HG03342 (cell line): ENCODE data around the gene MAGEA2B.
"Not testable (repeated sequence)": the region's sequence is repeated elsewhere in the genome, so short reads cannot be mapped to it uniquely, and the experiment has no call there.

Source experiments
- ATAC-seq: cut with Tn5 transposase; IDR thresholded peaks from one replicate; pipeline ENCODE4 v1.9.1; 2021; ENCODE audit warnings: mild to moderate bottlenecking, moderate library complexity; ENCODE audit not compliant: unreplicated experiment

The MAGEA2B gene

DNA sequence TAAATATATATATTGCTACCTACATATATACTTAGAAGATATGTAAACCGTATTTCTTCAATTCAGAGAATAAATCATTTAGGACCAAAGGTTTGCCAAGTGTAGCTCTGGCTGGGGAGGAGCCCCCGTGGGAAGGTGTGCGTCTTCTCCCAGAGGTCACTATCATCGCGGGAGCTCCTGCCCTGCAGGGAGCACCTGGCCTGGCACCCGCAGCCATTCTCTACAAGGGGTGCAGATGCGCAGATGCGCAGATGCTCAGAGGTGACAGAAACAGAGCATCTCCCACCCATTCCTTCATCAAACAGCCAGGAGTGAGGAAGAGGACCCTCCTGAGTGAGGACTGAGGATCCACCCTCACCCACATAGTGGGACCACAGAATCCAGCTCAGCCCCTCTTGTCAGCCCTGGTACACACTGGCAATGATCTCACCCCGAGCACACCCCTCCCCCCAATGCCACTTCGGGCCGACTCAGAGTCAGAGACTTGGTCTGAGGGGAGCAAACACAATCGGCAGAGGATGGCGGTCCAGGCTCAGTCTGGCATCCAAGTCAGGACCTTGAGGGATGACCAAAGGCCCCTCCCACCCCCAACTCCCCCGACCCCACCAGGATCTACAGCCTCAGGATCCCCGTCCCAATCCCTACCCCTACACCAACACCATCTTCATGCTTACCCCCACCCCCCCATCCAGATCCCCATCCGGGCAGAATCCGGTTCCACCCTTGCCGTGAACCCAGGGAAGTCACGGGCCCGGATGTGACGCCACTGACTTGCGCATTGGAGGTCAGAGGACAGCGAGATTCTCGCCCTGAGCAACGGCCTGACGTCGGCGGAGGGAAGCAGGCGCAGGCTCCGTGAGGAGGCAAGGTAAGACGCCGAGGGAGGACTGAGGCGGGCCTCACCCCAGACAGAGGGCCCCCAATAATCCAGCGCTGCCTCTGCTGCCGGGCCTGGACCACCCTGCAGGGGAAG lies at the start of gene MAGEA2B:
Gene MAGEA2B (plus strand): TSS at position 814 of the 973 bp plus-strand sequence. CDS start 2,479 bp downstream, outside the sequence.
- ATAC-seq, result not testable (repeated sequence)

DNA sequence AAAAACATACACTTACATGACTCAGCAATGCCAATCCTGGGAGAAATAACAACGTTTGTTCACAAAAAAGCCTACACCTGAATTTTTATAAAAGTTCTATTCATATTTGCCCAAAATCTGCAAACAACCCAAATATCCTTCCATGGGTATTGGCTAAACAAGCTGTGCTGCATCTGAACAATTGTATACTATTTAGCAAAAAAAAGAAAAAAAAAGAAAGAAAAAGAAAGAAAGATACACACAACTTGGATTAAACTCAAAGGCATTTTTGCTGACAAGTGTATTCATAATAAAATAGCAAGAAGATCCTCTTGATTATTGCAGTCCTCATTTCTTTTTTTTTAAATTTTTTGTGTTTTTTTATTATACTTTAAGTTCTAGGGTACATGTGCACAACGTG lies 40.3 kb upstream of the MAGEA2B start:
- ATAC-seq, result no peak

DNA sequence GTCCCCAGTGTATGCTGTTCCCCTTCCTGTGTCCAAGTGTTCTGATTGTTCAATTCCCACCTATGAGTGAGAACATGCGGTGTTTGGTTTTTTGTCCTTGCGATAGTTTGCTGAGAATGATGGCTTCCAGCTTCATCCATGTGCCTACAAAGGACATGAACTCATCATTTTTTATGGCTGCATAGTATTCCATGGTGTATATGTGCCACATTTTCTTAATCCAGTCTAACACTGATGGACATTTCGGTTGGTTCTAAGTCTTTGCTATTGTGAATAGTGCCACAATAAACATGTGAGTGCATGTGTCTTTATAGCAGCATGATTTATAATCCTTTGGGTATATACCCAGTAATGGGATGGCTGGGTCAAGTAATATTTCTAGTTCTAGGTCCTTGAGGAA lies 39.8 kb upstream of the MAGEA2B start:
- ATAC-seq, result not testable (repeated sequence)

- peak; percentile 94 for ATAC-seq
These were observed 33.4 kb upstream of the MAGEA2B start for GRCh38 chrX:152681012-152681411.

DNA sequence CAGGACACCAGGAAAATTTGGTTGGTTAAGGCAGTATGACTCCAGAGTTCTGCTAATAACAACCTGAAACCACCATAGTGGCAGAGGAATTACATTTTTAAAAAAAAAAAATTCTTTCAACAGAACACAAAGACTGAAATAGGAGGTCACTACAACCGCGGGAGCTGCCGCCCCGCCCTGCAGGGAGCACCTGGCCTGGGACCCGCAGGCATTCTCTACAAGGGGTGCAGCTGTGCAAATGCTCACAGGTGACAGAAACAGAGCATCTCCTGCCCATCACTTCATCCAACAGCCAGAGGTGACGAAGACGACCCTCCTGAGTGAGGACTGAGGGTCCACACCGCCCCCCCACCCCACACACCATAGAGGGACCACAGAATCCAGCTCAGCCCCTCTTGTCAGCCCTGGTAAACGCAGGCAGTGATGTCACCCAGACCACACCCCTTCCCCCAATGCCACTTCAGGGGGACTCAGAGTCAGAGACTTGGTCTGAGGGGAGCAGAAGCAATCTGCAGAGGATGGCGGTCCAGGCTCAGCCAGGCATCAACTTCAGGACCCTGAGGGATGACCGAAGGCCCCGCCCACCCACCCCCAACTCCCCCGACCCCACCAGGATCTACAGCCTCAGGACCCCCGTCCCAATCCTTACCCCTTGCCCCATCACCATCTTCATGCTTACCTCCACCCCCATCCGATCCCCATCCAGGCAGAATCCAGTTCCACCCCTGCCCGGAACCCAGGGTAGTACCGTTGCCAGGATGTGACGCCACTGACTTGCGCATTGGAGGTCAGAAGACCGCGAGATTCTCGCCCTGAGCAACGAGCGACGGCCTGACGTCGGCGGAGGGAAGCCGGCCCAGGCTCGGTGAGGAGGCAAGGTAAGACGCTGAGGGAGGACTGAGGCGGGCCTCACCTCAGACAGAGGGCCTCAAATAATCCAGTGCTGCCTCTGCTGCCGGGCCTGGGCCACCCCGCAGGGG lies 16.2 kb upstream of the MAGEA2B start, which contains the start of gene MAGEA3:
Gene MAGEA3 (plus strand): TSS at position 843 of the 980 bp plus-strand sequence. CDS start 2,039 bp downstream, outside the sequence.
- ATAC-seq, result not testable (repeated sequence)

GRCh38 chrX:152700390-152700789 lies 14.0 kb upstream of the MAGEA2B start:
- ATAC-seq, result not testable (repeated sequence)

DNA sequence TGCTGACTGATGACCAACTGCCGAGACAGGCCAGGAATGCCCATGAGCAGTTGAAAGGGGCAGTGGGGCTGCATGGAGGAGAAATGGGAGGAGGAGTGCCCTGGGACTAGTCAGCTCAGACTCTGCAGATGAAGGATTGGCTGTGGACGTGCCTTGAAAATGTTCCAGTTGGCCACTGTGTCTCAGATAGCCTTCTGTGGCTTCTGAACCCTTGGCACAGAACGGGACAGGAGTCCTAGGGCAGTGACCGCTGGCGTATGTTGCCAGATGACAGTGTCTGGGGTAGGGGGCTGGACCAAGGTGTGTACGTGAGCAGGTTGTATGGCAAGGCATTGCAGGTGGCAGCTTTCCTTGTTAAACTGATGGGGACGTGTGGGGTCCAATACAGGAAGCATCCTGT lies 7.9 kb upstream of the MAGEA2B start:
- not testable (repeated sequence) for ATAC-seq

DNA sequence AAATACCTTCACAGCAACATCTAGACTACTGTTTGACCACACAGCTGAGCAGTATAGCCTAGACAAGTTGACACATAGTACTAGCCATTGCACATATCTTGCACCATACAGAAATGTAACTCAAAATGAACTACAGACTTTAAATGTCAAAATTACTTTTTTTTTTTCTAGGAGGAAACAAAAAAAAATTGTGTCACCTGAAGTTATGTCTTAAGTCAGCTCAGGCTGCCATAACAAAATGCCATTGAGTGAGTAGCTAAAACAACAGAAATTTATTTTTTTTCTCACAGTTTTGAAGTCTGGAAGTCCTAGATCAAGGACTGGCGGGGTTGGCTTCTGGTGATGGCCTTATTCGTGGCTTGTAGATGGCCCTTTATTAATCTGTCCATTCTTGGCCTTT lies 5.3 kb upstream of the MAGEA2B start, which contains the start of gene CSAG2:
Gene CSAG2 (minus strand): TSS at position 101 of the 400 bp plus-strand sequence. CDS start 161 bp downstream, outside the sequence.
- not testable (repeated sequence) for ATAC-seq

DNA sequence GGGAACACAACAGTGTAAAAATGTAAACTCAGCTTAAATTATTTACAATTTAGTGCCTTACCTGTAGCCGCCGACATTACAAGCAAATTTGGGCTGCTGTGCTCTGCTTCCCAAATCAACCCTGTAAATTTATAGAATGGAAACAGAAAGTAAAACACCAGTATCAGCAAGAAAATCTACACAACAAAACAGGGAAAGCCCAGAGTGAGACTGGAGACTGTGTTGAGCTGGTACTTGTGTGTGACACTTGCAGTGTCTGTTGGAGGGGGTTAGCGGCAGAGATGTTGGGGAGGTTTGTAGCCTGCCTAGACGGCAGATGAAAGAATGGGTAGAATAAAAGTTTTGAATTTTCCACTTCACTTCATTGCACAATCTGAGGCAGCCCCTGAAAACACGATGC lies 1.2 kb upstream of the MAGEA2B start:
- ATAC-seq, result peak; percentile 53

DNA sequence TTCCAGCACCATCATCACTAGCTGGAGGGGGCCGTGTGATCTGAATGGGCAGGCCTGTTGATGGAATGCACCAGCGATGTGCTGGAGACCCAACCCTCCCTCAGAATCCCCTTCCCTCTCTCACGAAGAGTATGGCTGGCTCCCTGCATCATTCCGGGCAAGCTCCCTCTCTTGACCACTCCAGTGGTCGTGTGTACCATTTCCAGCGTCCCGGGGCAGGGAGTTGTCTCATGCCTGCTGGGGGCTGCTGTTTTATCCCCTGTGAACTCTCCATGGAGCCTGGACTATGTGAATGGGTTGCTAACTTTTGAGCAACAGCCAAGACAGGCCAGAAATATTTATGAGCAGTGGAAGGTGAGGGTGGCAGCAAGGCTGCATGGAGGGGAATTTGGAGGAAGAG lies 11.0 kb downstream of the MAGEA2B start:
- ATAC-seq, result no peak

GRCh38 chrX:152733261-152733975 lies 19.0 kb downstream of the MAGEA2B start, which contains the start of the genes CSAG1 and MAGEA12:
TSS of gene CSAG1 (minus strand) at chrX:152733721. CDS start at chrX:152732460, 1,261 bp downstream.
TSS of gene MAGEA12 (plus strand) at chrX:152733757. CDS start at chrX:152736162, 2,405 bp downstream.
- no peak for ATAC-seq

DNA sequence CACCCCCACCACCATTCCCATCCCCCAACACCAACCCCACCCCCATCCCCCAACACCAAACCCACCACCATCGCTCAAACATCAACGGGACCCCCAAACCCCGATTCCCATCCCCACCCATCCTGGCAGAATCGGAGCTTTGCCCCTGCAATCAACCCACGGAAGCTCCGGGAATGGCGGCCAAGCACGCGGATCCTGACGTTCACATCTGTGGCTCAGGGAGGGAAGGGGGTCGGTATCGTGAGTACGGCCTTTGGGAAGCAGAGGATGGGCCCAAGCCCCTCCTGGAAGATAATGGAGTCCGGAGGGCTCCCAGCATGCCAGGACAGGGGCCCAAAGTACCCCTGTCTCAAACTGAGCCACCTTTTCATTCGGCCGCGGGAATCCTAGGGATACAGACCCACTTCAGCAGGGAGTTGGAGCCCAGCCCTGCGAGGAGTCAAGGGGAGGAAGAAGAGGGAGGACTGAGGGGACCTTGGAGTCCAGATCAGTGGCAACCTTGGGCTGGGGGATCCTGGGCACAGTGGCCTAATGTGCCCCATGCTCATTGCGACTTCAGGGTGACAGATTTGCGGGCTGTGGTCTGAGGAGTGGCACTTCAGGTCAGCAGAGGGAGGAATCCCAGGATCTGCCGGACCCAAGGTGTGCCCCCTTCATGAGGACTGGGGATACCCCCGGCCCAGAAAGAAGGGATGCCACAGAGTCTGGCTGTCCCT lies 19.9 kb downstream of the MAGEA2B start:
- not testable (repeated sequence) for ATAC-seq

- no peak for ATAC-seq
These were observed 20.7 kb downstream of the MAGEA2B start for GRCh38 chrX:152735101-152735500.

DNA sequence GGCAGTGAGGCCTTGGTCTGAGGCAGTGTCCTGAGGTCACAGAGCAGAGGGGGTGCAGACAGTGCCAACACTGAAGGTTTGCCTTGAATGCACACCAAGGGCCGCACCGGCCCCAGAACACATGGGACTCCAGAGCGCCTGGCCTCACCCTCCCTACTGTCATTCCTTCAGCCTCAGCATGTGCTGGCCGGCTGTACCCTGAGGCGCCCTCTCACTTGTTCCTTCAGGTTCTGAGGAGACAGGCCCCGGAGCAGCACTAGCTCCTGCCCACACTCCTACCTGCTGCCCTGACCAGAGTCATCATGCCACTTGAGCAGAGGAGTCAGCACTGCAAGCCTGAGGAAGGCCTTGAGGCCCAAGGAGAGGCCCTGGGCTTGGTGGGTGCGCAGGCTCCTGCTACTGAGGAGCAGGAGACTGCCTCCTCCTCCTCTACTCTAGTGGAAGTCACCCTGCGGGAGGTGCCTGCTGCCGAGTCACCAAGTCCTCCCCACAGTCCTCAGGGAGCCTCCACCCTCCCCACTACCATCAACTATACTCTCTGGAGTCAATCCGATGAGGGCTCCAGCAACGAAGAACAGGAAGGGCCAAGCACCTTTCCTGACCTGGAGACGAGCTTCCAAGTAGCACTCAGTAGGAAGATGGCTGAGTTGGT lies 21.6 kb downstream of the MAGEA2B start:
- no peak for ATAC-seq

GRCh38 chrX:152736528-152736927 lies 22.1 kb downstream of the MAGEA2B start:
- ATAC-seq, result not testable (repeated sequence)

DNA sequence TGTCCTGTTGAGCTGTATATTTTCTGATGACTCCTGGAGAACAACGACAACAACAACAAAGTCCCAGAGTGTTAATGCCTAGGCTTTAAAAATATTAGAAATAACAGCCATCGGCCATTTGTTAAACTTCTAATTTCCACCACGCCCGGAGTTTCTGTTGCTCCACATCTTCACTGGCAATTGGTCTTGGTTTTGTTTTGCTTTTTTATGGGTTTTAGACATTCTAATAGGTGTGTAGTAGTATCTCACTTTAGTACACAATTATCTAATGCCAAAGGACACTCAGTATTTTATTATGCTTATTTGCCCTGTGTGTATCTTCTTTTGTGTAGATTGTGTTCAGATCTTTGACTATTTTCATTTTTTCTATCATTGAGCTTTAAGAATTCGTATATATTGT lies 24.1 kb downstream of the MAGEA2B start:
- ATAC-seq, result no peak

DNA sequence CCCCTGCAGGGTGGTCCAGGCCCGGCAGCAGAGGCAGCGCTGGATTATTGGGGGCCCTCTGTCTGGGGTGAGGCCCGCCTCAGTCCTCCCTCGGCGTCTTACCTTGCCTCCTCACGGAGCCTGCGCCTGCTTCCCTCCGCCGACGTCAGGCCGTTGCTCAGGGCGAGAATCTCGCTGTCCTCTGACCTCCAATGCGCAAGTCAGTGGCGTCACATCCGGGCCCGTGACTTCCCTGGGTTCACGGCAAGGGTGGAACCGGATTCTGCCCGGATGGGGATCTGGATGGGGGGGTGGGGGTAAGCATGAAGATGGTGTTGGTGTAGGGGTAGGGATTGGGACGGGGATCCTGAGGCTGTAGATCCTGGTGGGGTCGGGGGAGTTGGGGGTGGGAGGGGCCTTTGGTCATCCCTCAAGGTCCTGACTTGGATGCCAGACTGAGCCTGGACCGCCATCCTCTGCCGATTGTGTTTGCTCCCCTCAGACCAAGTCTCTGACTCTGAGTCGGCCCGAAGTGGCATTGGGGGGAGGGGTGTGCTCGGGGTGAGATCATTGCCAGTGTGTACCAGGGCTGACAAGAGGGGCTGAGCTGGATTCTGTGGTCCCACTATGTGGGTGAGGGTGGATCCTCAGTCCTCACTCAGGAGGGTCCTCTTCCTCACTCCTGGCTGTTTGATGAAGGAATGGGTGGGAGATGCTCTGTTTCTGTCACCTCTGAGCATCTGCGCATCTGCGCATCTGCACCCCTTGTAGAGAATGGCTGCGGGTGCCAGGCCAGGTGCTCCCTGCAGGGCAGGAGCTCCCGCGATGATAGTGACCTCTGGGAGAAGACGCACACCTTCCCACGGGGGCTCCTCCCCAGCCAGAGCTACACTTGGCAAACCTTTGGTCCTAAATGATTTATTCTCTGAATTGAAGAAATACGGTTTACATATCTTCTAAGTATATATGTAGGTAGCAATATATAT lies 39.5 kb downstream of the MAGEA2B start, which contains the start of gene MAGEA2:
Gene MAGEA2 (minus strand): TSS at position 157 of the 965 bp plus-strand sequence. CDS start 2,479 bp downstream, outside the sequence.
- not testable (repeated sequence) for ATAC-seq
